GM08714 (cell line): ENCODE data around the gene ZNF775.

ENCODE experiments used
- H3K4me3 ChIP-seq: fragments of 200-500 bp; sonication (Bioruptor generic); 2 replicates; pipeline ENCODE4 v1.5.1; 2014; ENCODE audit warnings: mild to moderate bottlenecking, low read length, inconsistent platforms
- ZNF274 ChIP-seq: IDR thresholded peaks from 2 replicates; pipeline ENCODE4 v1.6.1; 2012; ENCODE audit warnings: mild to moderate bottlenecking, low read depth, low read length

ZNF775 gene

DNA sequence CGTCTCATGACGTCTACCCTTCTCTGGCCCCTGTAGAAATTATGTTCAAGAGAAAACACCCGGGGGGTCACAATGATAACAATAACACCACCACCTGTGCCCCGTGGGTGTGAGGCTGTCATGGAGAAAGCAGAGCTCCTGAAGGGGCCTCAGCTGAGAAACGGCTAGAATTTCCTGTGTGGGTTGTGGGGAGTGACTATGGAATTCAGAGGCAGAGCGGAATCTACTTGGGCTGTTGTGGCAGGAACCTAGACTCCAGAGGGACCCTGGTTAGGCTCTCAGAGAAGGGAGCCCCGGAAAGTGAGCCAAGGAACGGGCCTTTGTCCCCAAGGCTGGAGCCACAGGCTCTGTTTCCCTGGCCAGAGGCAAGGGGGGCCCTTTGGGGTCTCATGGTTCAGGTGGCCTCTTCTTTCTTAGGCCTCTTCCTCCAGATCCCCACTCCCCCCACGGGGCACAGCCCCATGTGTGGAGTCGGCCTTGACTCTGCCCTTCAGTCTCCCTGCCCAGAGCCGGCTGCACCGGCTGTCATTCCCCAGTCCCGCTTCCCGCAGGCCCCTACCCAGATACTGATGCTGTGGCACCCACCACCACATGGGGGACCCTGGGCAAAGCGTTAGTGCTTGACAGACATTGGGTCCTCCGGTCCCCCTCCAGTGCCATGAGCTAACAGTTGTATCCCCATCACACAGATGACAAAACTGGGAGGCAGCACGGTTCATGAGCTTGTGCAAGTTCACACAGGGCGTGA lies 64.8 kb downstream of the ZNF775 start:
- no peak overlapping the region for H3K4me3 ChIP-seq
- TF ChIP-seq ZNF274 = no peak

GRCh38 chr7:150444674-150445365 lies 65.7 kb downstream of the ZNF775 start:
- TF ChIP-seq ZNF274 = no peak
- H3K4me3 ChIP-seq = no peak overlapping the region

DNA sequence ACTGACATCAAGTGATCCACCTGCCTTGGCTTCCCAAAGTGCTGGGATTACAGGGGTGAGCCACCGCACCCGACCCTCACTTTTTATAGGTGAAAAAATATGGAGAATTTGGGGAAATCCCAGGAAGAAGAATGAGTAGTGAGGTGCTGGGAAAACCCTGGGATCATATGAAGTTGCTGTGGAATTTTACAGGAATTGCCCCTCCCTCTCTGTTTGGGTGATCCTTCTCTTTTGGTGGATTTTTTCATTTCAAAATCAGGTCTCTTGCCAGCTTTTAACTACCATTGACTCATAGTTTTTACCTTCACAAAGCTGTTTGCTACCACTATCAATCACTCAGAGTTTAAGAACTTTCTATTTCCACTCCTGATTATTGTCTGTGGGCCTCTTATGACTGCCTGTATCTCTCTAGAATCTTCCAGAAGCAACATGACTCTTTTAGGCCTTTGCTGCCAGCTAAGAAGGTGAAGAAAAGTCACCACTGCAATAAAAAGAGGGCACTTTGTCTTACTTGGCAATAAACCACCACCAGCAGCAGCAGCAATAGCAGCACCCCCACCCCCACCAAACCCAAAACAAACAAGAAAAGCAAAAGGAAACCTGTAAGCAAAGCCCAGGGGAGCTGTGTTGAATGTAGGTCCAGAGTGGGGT lies 67.3 kb downstream of the ZNF775 start:
- no peak overlapping the region for H3K4me3 ChIP-seq
- TF ChIP-seq ZNF274 = no peak
